K562 (cell line): ENCODE data around the gene EVA1B. TPM values are rescaled to one million over a fixed set of nuclear protein-coding genes. Genes with fewer than 3 reads are reported as not detected.

Source experiments
- ASH1L ChIP-seq: fragments of 450-650 bp; IDR thresholded peaks from 2 replicates; pipeline ENCODE4 v1.6.1; 2018; ENCODE audit warnings: borderline replicate concordance, mild to moderate bottlenecking, low read depth; ENCODE audit not compliant: partially characterized antibody
- CBX3 ChIP-seq, 2 experiments: IDR thresholded peaks; 1 replicate in 1 of 2; 2 replicates in 1 of 2; pipeline ENCODE4 v1.6.1; 2012; ENCODE audit warnings: inconsistent platforms in 2 of 2, low read length in 2 of 2, borderline replicate concordance in 1 of 2, control low read depth in 1 of 2
- CREB3L1 ChIP-seq: fragments of 450-650 bp; IDR thresholded peaks from 2 replicates; pipeline ENCODE4 v1.6.1; 2014; ENCODE audit warnings: low read depth, mild to moderate bottlenecking, moderate library complexity, borderline replicate concordance
- CXXC5 ChIP-seq: fragments of 250-450 bp; sonication (Bioruptor Pico); IDR thresholded peaks from 2 replicates; pipeline ENCODE4 v1.8.0; 2022; ENCODE audit warnings: inconsistent platforms, mild to moderate bottlenecking, moderate library complexity
- NFYB ChIP-seq: IDR thresholded peaks from 2 replicates; pipeline ENCODE4 v1.6.1; 2011; ENCODE audit warnings: mild to moderate bottlenecking, moderate library complexity; ENCODE audit not compliant: insufficient read length; ENCODE audit errors: extremely low read depth
- NR4A1 ChIP-seq, 2 experiments: fragments of 250-450 bp in 1 of 2; fragments of 450-650 bp in 1 of 2; sonication (Bioruptor Pico) in 1 of 2; IDR thresholded peaks; 2 replicates each; pipeline versions ENCODE4 v1.4.0 to v1.6.1; 2016 to 2020; ENCODE audit warnings: mild to moderate bottlenecking in 2 of 2, missing compliant biosample characterization in 1 of 2, missing genetic modification characterization in 1 of 2, moderate library complexity in 1 of 2
- POU5F1 ChIP-seq: fragments of 150-350 bp; IDR thresholded peaks from 2 replicates; pipeline ENCODE4 v1.6.1; 2014; ENCODE audit warnings: borderline replicate concordance, low read length, low read depth, mild to moderate bottlenecking; ENCODE audit not compliant: partially characterized antibody
- PTBP1 ChIP-seq: fragments of 200-400 bp; formaldehyde crosslinking; IDR thresholded peaks from 2 replicates; pipeline ENCODE4 v1.6.1; 2017; ENCODE audit warnings: low read depth, low read length
- SP2 ChIP-seq: IDR thresholded peaks from 2 replicates; pipeline ENCODE4 v1.6.1; 2011; ENCODE audit warnings: mild to moderate bottlenecking, low read depth, low read length, moderate library complexity; ENCODE audit not compliant: poor library complexity, severe bottlenecking; ENCODE audit errors: extremely low read depth
- TARDBP ChIP-seq: fragments of 450-650 bp; IDR thresholded peaks from 2 replicates; pipeline ENCODE4 v1.6.1; 2016
- ZNF134 ChIP-seq: fragments of 250-450 bp; sonication (Bioruptor Pico); conservative IDR thresholded peaks from 2 replicates; pipeline ENCODE4 v1.4.0; 2020
- ZNF217 ChIP-seq: sonication (generic); formaldehyde crosslinking; IDR thresholded peaks from 2 replicates; pipeline ENCODE4 v1.8.0; 2022; ENCODE audit warnings: mild to moderate bottlenecking, missing genetic modification reagents
- ZNF444 ChIP-seq: fragments of 250-450 bp; sonication (Bioruptor Pico); IDR thresholded peaks from 2 replicates; pipeline ENCODE4 v1.4.0; 2020; ENCODE audit warnings: mild to moderate bottlenecking, moderate library complexity
- ZNF449 ChIP-seq: fragments of 250-450 bp; sonication (Bioruptor Pico); IDR thresholded peaks from 2 replicates; pipeline ENCODE4 v1.8.0; 2022; ENCODE audit warnings: moderate library complexity, mild to moderate bottlenecking, inconsistent platforms
- ZNF655 ChIP-seq: fragments of 250-450 bp; sonication (Bioruptor Pico); IDR thresholded peaks from 2 replicates; pipeline ENCODE4 v1.5.0; 2021
- ZNF76 ChIP-seq: fragments of 250-450 bp; sonication (Bioruptor Pico); IDR thresholded peaks from 2 replicates; pipeline ENCODE4 v1.4.0; 2020; ENCODE audit warnings: mild to moderate bottlenecking, moderate library complexity, borderline replicate concordance
- polyA plus RNA-seq, 8 experiments: library from polyadenylated mRNA; depleted of rRNA in 4 of 8; stranded (reverse) in 5 of 8; unstranded in 3 of 8; fragments of >200 nt; fragmentation: Nextera tagmentation in 2 of 8; fragmentation: Illumina TruSeq in 1 of 8; extraction: Ambion mirVana in 2 of 8; extraction: Trizol in 1 of 8; gene quantifications; 2 replicates each; pipeline versions ENCODE4 v1.2.1 to v1.2.3, GENCODE V29; 2011 to 2014; ENCODE audit warnings: inconsistent platforms in 1 of 8, missing spikeins in 1 of 8
- total RNA-seq, 7 experiments: library from RNA; depleted of rRNA in 6 of 7; stranded (reverse); fragments of >200 nt in 6 of 7; fragmentation: Illumina TruSeq in 2 of 7; extraction: Trizol in 2 of 7; gene quantifications; 2 replicates each; pipeline versions ENCODE4 v1.2.1 to v1.2.3, GENCODE V29; 2011 to 2021; ENCODE audit warnings: low replicate concordance in 1 of 7
- TF ChIP-seq, protein P1 (sequence below): IDR thresholded peaks from 2 replicates; pipeline ENCODE4 v1.6.1; 2012; ENCODE audit warnings: low read depth, low read length, improper control_type of control experiment, borderline replicate concordance
- TF ChIP-seq, protein P2 (sequence below): sonication (generic); formaldehyde crosslinking; IDR thresholded peaks from 2 replicates; pipeline ENCODE4 v1.5.0; 2020; ENCODE audit warnings: missing genetic modification reagents

The EVA1B gene
- total and polyA plus RNA-seq, 9 of the 15 experiments (the other 6 are each of a cell fraction or from before 2014, with no cell fraction given), result 0.08 to 65.7 (median 2.4) TPM

DNA sequence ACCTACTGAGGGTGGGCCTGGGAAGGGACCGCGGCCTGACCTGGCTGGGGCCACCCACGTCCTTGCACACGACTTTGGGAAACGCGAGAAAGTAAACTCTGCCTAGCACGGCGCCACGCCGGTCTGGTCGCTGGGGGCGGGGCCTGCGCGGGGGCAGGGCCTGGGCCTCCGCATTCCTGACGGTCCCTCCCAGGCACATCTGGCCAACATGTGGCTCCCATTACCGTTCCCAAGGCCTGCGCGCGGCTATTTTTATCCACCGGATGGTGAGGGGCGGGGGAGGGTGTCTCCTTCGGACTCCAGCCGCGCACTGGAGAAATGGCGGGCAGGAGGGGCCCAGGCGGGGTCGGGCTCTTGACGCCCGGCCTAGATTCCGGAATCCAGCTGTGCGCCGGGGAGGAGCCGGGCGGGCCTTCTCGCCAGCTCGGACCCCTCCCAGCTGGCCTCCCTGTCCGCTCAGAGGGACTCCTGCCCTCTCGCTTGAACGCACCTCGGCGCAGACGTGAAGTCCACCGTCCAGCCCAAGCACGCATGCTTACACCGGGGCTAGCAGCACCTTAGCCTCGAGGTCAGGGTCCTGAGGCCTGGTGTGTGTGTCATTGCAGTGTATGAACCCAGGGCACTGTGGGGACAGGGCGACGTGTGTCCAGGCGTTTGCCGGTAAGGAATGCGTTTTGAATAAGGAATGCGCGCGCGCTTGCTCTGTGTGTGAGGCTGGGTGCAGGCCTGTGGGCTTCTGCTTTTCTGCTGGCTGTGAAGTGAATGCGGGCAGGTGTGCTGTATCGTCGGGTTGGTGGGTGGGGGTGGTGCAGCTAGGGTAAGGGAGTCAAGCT lies 2.1 kb downstream of the EVA1B start (continued):
- TF ChIP-seq CBX3 (IDR thresholded peaks at IDR 0.05; ENCODE audit: borderline replicate concordance in 1 of 2, low read length in 2 of 2) (no peak; a peak in 1 of 3 replicates), ZNF134 (CRISPR knock-in tag) (0 out of 2 replicates have a peak, but pooled peaks have one; percentile 14), CXXC5 (CRISPR knock-in tag) (peak; percentile 94), CREB3L1 (peak; percentile 91; the same call in 1 of the 2 replicates), NFYB (no peak), SP2 (no peak), ZNF655 (CRISPR knock-in tag) (no peak), TARDBP (0 out of 2 replicates have a peak, but pooled peaks have one; percentile 52), ZNF217 (no peak), ZNF76 (peak; percentile 76; the same call in 1 of the 2 replicates), NR4A1 (CRISPR knock-in tag; IDR thresholded peaks at IDR 0.05) (peak; percentile 92; the same call in 1 of the 2 replicates), NR4A1 (tag; IDR thresholded peaks at IDR 0.05) (peak; percentile 93), ASH1L (no peak), ZNF449 (CRISPR knock-in tag) (no peak), ZNF444 (CRISPR knock-in tag) (no peak), POU5F1 (no peak), PTBP1 (0 out of 2 replicates have a peak, but pooled peaks have one; percentile 8)
- TF ChIP-seq, protein P1, sequence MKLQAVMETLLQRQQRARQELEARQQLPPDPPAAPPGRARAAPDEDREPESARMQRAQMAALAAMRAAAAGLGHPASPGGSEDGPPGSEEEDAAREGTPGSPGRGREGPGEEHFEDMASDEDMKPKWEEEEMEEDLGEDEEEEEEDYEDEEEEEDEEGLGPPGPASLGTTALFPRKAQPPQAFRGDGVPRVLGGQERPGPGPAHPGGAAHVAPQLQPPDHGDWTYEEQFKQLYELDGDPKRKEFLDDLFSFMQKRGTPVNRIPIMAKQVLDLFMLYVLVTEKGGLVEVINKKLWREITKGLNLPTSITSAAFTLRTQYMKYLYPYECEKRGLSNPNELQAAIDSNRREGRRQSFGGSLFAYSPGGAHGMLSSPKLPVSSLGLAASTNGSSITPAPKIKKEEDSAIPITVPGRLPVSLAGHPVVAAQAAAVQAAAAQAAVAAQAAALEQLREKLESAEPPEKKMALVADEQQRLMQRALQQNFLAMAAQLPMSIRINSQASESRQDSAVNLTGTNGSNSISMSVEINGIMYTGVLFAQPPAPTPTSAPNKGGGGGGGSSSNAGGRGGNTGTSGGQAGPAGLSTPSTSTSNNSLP, result 0 out of 2 replicates have a peak, but pooled peaks have one; percentile 45
- TF ChIP-seq, protein P2, sequence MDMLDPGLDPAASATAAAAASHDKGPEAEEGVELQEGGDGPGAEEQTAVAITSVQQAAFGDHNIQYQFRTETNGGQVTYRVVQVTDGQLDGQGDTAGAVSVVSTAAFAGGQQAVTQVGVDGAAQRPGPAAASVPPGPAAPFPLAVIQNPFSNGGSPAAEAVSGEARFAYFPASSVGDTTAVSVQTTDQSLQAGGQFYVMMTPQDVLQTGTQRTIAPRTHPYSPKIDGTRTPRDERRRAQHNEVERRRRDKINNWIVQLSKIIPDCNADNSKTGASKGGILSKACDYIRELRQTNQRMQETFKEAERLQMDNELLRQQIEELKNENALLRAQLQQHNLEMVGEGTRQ (CRISPR knock-in tag), result no peak
